H9 (cell line): Measurements from ENCODE around the gene LYRM7. TPM values are rescaled to one million over a fixed set of nuclear protein-coding genes. Genes with fewer than 3 reads are reported as not detected.

ENCODE experiments used
- DNase-seq: peaks from one replicate; pipeline ENCODE4 v3.0.0-alpha.2; 2017
- H2AFZ ChIP-seq: one replicate; pipeline ENCODE4 v1.6.1; 2013; ENCODE audit warnings: mild to moderate bottlenecking, low read length, control low read depth, moderate library complexity
- H2AK5ac ChIP-seq: 2 replicates; pipeline ENCODE4 v1.6.1; 2013; ENCODE audit warnings: low read length, control low read depth, mixed read lengths; ENCODE audit not compliant: insufficient read length
- H2BK120ac ChIP-seq: one replicate; pipeline ENCODE4 v1.6.1; 2013; ENCODE audit warnings: low read depth, mild to moderate bottlenecking, low read length, control low read depth, inconsistent platforms; ENCODE audit not compliant: poor library complexity, severe bottlenecking
- H2BK12ac ChIP-seq: 2 replicates; pipeline ENCODE4 v1.6.1; 2013; ENCODE audit warnings: low read length, control low read depth, mixed read lengths, low read depth; ENCODE audit not compliant: insufficient read length
- H2BK15ac ChIP-seq: 2 replicates; pipeline ENCODE4 v1.6.1; 2013; ENCODE audit warnings: low read depth, low read length, control low read depth
- H2BK20ac ChIP-seq: one replicate; pipeline ENCODE4 v1.6.1; 2013; ENCODE audit warnings: low read depth, mild to moderate bottlenecking, low read length, control low read depth, inconsistent platforms; ENCODE audit not compliant: poor library complexity, severe bottlenecking
- H2BK5ac ChIP-seq: 2 replicates; pipeline ENCODE4 v1.6.1; 2013; ENCODE audit warnings: low read length, control low read depth, mixed read lengths; ENCODE audit not compliant: insufficient read length
- H3K14ac ChIP-seq: 2 replicates; pipeline ENCODE4 v1.6.1; 2013; ENCODE audit warnings: low read length, control low read depth; ENCODE audit not compliant: insufficient read depth
- H3K18ac ChIP-seq: 2 replicates; pipeline ENCODE4 v1.6.1; 2013; ENCODE audit warnings: low read depth, mild to moderate bottlenecking, mixed read lengths, low read length, control low read depth; ENCODE audit not compliant: insufficient read length
- H3K23ac ChIP-seq: 2 replicates; pipeline ENCODE4 v1.6.1; 2013; ENCODE audit warnings: low read length, control low read depth, mixed read lengths, low read depth; ENCODE audit not compliant: insufficient read length
- H3K23me2 ChIP-seq: 2 replicates; pipeline ENCODE4 v1.6.1; 2013; ENCODE audit warnings: low read depth, mild to moderate bottlenecking, mixed read lengths, low read length, control low read depth; ENCODE audit not compliant: insufficient read length, poor library complexity, severe bottlenecking
- H3K27ac ChIP-seq: 2 replicates; pipeline ENCODE4 v1.5.1; 2013; ENCODE audit warnings: low read length, control low read depth, mixed read lengths, low read depth; ENCODE audit not compliant: insufficient read length
- H3K27me3 ChIP-seq: 2 replicates; pipeline ENCODE4 v1.6.1; 2013; ENCODE audit warnings: low read length, control low read depth, inconsistent platforms; ENCODE audit not compliant: insufficient read depth
- H3K4ac ChIP-seq: 2 replicates; pipeline ENCODE4 v1.6.1; 2013; ENCODE audit warnings: low read depth, mild to moderate bottlenecking, control low read depth, inconsistent platforms, low read length, moderate library complexity
- H3K4me1 ChIP-seq: 2 replicates; pipeline ENCODE4 v1.6.1; 2013; ENCODE audit warnings: low read length, control low read depth, inconsistent platforms; ENCODE audit not compliant: insufficient read depth
- H3K4me2 ChIP-seq: 2 replicates; pipeline ENCODE4 v1.6.1; 2013; ENCODE audit warnings: low read length, control low read depth, mixed read lengths; ENCODE audit not compliant: insufficient read length, insufficient read depth
- H3K56ac ChIP-seq: 2 replicates; pipeline ENCODE4 v1.6.1; 2013; ENCODE audit warnings: low read depth, mild to moderate bottlenecking, mixed read lengths, low read length, control low read depth; ENCODE audit not compliant: insufficient read length
- H3K79me1 ChIP-seq: 2 replicates; pipeline ENCODE4 v1.6.1; 2013; ENCODE audit warnings: low read depth, mild to moderate bottlenecking, moderate library complexity, low read length, control low read depth, inconsistent platforms; ENCODE audit not compliant: insufficient read depth, poor library complexity, severe bottlenecking
- H3K79me2 ChIP-seq: 2 replicates; pipeline ENCODE4 v1.6.1; 2013; ENCODE audit warnings: low read length, control low read depth, inconsistent platforms; ENCODE audit not compliant: insufficient read depth
- H3K9ac ChIP-seq: 2 replicates; pipeline ENCODE4 v1.6.1; 2013; ENCODE audit warnings: low read length, control low read depth, mixed read lengths; ENCODE audit not compliant: insufficient read length; ENCODE audit errors: extremely low read depth
- H3K9me3 ChIP-seq: one replicate; pipeline ENCODE4 v1.6.1; 2013; ENCODE audit warnings: low read depth, low read length, inconsistent platforms; ENCODE audit not compliant: control insufficient read depth
- H3T11ph ChIP-seq: one replicate; pipeline ENCODE4 v1.6.1; 2013; ENCODE audit warnings: mild to moderate bottlenecking, low read length, control low read depth, inconsistent platforms
- H4K20me1 ChIP-seq: one replicate; pipeline ENCODE4 v1.6.1; 2013; ENCODE audit not compliant: control insufficient read depth, insufficient read length, insufficient read depth
- H4K5ac ChIP-seq: 2 replicates; pipeline ENCODE4 v1.6.1; 2013; ENCODE audit warnings: low read depth, mild to moderate bottlenecking, mixed read lengths, low read length, control low read depth; ENCODE audit not compliant: insufficient read length
- H4K8ac ChIP-seq: replicated peaks from 2 replicates; pipeline ENCODE4 v1.6.1; 2013; ENCODE audit warnings: low read length, control low read depth, mixed read lengths, low read depth; ENCODE audit not compliant: insufficient read length
- H4K91ac ChIP-seq: 2 replicates; pipeline ENCODE4 v1.6.1; 2013; ENCODE audit warnings: low read depth, mild to moderate bottlenecking, moderate library complexity, mixed read lengths, low read length, control low read depth; ENCODE audit not compliant: insufficient read length
- H3K27ac Mint-ChIP-seq, 3 experiments: 2 replicates in 2 of 3; 3 replicates in 1 of 3; pipeline ENCODE4 v1.8.0; 2020 to 2021; ENCODE audit warnings: mixed read lengths in 3 of 3, mild to moderate bottlenecking in 1 of 3, moderate library complexity in 1 of 3
- H3K27me3 Mint-ChIP-seq: 2 replicates; pipeline ENCODE4 v1.8.0; 2021; ENCODE audit warnings: low read depth, mild to moderate bottlenecking, moderate library complexity, mixed read lengths
- H3K36me3 Mint-ChIP-seq, 3 experiments: 2 replicates in 2 of 3; 3 replicates in 1 of 3; pipeline ENCODE4 v1.8.0; 2020 to 2021; ENCODE audit warnings: low read depth in 3 of 3, mixed read lengths in 3 of 3; ENCODE audit not compliant: insufficient read depth in 1 of 3
- H3K4me1 Mint-ChIP-seq, 2 experiments: 2 replicates each; pipeline ENCODE4 v1.8.0; 2020; ENCODE audit warnings: mixed read lengths in 2 of 2
- H3K4me3 Mint-ChIP-seq, 2 experiments: 2 replicates in 1 of 2; 3 replicates in 1 of 2; pipeline ENCODE4 v1.8.0; 2020 to 2021; ENCODE audit warnings: mild to moderate bottlenecking in 2 of 2, mixed read lengths in 2 of 2, moderate library complexity in 1 of 2
- H3K9me3 Mint-ChIP-seq, 2 experiments: 2 replicates in 1 of 2; 3 replicates in 1 of 2; pipeline ENCODE4 v1.8.0; 2020; ENCODE audit warnings: mild to moderate bottlenecking in 2 of 2, mixed read lengths in 2 of 2, moderate library complexity in 1 of 2
- CTCF ChIP-seq: fragments of 200-600 bp; sonication (generic); conservative IDR thresholded peaks from 3 replicates; pipeline ENCODE4 v1.8.0; 2021; ENCODE audit warnings: antibody characterized with exemption, mild to moderate bottlenecking
- WGBS: extraction: QIAGEN DNeasy Blood & Tissue Kit; methylation state at CpG from one replicate; pipeline ENCODE4 v1.1.7; 2013; ENCODE audit warnings: missing lambda C conversion rate, low lambda C conversion rate, mixed read lengths; ENCODE audit not compliant: insufficient read length; ENCODE audit errors: extremely low coverage; 5-methylcytosine and 5-hydroxymethylcytosine counted together
- total RNA-seq: library from RNA; stranded (reverse); gene quantifications from 2 replicates; pipeline ENCODE4 v1.2.1, GENCODE V29; 2021

Gene LYRM7
- total RNA-seq, 1 experiment from 2014 or later: 7.0 TPM

- Histone ChIP-seq H3K4ac (no peak overlapping the region), H3K27me3 (no peaks in the 10 kb centered on the region), H3K14ac (no peak overlapping the region), H3K18ac (no peak overlapping the region), H4K5ac (no peak overlapping the region), H2BK15ac (no peak overlapping the region), H3K79me1 (no peaks in the 10 kb centered on the region), H3K23me2 (no peaks in the 10 kb centered on the region), H4K8ac (no peak overlapping the region), H2BK120ac (no peak overlapping the region), H3K27ac (no peak overlapping the region), H3K9ac (no peak overlapping the region), H3K23ac (no peak overlapping the region), H2BK20ac (no peak overlapping the region), H2AFZ (no peak overlapping the region), H4K91ac (no peak overlapping the region), H3K56ac (no peak overlapping the region), H2BK12ac (no peak overlapping the region), H4K20me1 (no peaks in the 10 kb centered on the region), H2AK5ac (no peak overlapping the region), H3K9me3 (no peaks in the 10 kb centered on the region), H3T11ph (no peak overlapping the region), H3K4me2 (no peak overlapping the region), H3K4me1 (no peaks in the 10 kb centered on the region; the same call in 1 of the 2 replicates), H2BK5ac (no peak overlapping the region), H3K79me2 (no peaks in the 10 kb centered on the region)
- WGBS: no CpG with 5 or more reads among the region's 7 CpGs
- DNase-seq: no peak
- H3K9me3 Mint-ChIP-seq: no peaks in the 10 kb centered on the region
- peaks cover 0 to 5% of the 10 kb centered on the region in 2 experiments; a peak in 2 of 4 replicates for H3K4me1 Mint-ChIP-seq
- TF ChIP-seq CTCF: no peak
- no peak overlapping the region; a peak in 1 of 7 replicates for H3K27ac Mint-ChIP-seq
- H3K36me3 Mint-ChIP-seq: peaks cover 0 to 2% (median 0%) of the 10 kb centered on the region in 3 experiments; a peak in 1 of 7 replicates
- no peaks in the 10 kb centered on the region for H3K27me3 Mint-ChIP-seq
- no peak overlapping the region for H3K4me3 Mint-ChIP-seq
Measured at GRCh38 chr5:131150408-131150807, 20.3 kb upstream of the LYRM7 start.
